ENCODE results near the gene TMEM38B.

DNA sequence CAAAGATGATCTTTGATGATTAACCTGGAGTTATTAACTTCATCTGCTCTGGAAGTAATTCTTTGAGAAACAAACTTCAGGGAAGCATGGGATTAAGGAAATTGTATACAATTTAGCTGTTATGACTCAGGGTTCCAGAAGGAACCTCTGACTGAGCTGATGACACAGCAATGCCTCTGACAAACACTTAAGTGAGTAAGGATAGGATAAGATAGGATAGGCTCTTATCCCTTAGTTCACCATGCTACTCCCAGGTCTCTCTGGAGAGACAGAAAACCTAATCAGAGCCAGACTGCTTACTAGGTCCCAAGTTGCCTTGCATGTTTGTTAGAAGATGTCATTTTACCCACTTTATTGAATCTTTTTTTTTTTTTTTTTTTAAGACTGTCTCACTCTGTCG, 12.6 kb upstream of the TMEM38B start:
- TF ChIP-seq, protein P1, sequence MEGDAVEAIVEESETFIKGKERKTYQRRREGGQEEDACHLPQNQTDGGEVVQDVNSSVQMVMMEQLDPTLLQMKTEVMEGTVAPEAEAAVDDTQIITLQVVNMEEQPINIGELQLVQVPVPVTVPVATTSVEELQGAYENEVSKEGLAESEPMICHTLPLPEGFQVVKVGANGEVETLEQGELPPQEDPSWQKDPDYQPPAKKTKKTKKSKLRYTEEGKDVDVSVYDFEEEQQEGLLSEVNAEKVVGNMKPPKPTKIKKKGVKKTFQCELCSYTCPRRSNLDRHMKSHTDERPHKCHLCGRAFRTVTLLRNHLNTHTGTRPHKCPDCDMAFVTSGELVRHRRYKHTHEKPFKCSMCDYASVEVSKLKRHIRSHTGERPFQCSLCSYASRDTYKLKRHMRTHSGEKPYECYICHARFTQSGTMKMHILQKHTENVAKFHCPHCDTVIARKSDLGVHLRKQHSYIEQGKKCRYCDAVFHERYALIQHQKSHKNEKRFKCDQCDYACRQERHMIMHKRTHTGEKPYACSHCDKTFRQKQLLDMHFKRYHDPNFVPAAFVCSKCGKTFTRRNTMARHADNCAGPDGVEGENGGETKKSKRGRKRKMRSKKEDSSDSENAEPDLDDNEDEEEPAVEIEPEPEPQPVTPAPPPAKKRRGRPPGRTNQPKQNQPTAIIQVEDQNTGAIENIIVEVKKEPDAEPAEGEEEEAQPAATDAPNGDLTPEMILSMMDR (IDR thresholded peaks at IDR 0.05; ENCODE audit: poor library complexity): no peak
- TF ChIP-seq EZH2 (IDR thresholded peaks at IDR 0.05; ENCODE audit: borderline replicate concordance): no peak

Data from hepatocyte (in vitro differentiated cells).